ENCODE measurements around the gene PAM16.
A peak's percentile ranks its signal among the peaks of the same experiment; 100 is the strongest.
"Not testable (repeated sequence)": the region's sequence is repeated elsewhere in the genome, so short reads cannot be mapped to it uniquely, and the experiment has no call there.

Gene PAM16

DNA sequence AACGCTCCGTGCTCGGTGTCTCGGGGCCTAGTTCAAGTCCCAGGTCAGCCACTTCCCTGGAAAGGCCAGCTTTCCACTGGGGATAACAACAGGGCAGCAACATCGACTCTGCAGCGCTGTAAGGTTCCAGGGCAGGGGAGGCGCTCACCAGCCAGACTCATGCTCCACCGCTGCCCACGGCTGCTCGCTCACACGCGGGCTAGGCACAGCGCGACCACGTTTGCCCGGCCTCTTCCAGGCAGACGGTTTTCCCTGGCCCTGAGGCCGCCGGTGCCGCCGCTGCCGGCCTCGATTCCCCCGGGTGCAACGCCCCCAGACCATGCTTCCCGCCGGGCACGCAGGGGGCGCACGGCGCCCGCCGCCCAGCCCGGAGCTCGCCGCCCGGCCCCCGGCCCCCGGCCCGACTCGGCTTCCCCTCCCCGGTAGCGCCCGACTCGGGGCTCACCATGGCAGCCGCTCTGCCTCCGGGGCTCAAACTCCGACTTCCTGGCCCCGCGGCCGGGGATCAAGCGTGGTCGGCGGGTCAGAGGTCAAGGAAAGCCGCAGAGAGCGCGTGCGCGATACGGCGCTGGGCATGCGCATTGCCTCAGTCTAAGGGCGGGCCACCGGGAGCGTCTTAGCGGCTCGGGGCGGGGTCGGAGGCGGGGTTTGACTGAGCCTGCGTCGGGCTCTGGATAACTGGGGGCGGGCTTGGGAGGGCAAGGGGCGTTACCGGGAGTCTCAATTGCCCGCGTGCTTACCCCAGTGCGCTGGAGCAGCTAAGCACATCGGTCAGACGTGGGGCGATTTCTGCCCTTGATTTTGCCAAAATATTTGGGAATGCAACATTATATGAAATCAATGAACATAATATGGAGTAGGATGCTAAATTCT, at the start of gene PAM16:
Gene PAM16, minus strand, starts transcription at position 535 of the 873 bp plus-strand sequence. Its CDS starts 87 bp downstream, at position 448.
- DNase-seq, result peak; percentile 84

DNA sequence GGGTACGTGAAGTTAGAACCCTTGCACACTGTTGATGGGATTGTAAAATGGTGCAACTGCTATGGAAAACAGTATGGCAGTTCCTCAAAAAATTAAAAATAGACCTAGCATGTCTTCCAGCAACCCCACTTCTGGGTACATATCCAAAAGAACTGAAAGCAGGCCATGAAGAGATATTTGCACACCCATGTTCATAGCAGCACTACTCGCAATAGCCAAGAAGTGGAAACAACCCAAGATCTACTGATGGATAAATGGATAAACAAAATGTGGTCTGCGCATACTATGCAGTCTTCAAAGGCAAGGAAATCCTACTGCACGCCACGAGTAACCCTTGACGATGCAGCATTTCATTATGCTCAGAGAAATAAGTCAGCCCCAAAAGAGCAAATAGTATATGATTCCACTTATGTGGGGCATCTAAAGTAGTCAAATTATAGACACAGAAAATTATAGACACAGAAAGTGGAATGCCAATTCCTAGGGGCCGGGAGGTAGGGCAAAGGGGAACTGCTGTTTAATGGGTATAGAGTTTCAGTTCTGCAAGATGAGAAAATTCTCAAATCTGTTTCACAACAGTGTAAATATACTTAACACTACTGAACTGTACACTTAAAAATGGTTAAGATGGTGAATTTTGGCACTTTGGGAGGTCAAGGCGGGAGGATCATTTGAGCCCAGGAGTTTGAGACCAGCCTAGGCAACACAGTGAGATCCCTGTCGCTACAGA, 48.0 kb upstream of the PAM16 start:
- DNase-seq, result no peak

DNA sequence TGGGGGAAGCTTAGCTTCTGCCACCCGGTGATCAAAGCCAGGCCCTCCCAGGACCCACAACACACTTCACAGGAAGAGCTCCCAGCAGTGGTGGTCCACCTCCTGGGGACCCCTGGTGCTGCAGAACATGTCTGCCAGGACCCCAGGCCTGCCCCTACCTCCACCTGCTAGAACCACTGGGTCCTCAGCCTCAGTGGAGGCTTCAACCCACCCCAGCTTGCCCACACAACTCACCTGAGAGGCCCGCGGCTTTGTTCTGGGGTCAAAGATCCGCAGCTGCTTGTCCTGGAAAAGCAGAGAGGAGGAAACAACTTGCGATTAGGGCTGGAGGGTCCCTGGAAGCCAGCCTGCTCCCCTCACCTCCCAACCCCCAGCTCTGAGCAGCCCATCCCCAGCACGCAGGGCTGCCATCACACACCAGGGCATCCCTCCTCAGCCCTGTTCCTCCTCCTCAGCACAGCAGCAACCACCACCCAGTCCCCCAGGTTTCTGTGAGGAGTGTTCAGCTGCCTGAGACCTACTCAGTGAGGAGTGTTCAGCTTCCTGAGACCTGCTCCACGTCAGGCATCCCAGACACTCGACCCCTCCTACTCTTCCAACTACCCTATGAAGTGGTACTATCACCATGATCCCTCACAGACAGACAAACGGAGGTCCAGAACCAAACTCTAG, 44.1 kb upstream of the PAM16 start:
- DNase-seq, result no peak

DNA sequence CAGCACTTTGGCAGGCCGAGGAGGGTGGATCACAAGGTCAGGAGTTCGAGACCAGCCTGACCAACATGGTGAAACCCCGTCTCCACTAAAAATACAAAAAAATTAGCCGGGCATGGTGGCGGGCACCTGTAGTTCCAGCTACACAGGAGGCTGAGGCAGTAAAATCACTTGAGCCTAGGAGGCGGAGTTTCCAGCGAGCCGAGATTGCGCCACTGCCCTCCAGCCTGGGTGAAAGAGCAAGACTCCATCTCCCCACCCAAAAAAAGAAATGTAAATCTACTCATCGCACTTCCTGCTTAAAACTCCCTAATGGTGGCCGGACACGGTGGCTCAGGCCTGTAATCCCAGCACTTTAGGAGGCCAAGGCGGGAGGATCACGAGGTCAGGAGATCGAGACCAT, 42.7 kb upstream of the PAM16 start:
- DNase-seq, result not testable (repeated sequence)

DNA sequence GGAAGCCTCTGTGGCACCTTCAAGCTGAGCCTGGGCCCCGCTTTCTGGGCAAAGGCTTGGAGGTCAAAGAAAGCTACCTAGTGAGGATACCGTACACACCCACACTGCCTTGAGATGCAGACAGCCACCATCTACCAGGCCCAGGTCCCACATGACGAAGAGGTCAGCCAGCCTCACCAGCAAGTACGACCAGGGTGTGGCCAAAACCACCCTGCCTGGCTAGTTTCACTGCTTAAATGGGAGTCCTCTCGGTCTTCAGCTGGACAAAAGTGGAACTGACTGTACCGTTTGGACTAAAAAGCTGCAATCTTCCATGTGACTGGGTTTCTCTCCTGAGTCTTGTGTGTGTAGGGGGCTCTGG, 42.1 kb upstream of the PAM16 start:
- DNase-seq, result no peak

DNA sequence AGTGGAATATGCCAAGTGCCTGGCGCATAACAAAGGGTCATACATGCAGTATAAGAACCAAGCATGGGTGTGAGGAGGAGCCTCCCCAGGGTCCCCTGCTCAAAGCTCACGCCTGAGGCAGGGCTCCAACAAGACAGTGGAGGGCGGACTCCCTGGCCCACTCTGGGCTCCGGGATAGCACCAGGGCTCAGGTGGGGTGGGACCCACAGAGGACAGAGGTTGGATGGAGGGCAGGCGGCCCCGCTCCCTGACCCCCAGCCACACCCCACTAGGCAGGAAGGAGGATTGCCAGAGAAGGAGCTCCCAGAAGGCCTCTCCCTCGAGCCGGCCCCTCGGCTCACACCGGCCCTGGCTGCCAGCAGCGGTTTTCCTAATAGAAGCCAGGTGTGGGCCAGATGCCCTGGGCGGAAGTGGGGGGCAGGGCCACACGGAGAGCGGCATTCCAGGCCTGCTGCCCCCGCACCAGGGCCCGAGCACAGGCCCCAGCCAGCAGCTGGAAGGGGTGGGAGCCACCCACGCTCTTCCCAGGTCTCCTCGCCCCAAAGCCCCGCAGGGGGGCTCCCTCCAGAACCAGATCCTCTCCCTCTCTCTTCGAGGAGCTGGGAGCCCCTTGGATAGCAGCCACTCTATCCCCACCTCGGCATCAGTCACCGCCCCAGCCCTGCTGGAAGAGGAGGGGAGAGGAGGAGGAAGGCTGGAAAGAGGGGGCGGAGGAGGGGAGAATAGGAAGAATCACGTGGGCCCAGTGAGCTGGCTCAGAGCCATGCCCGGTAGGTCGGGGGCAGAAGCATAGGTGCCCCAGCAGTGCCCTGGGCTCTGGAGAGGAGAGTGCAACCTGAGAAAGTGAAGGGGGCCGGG, 41.5 kb upstream of the PAM16 start:
- no peak for DNase-seq

DNA sequence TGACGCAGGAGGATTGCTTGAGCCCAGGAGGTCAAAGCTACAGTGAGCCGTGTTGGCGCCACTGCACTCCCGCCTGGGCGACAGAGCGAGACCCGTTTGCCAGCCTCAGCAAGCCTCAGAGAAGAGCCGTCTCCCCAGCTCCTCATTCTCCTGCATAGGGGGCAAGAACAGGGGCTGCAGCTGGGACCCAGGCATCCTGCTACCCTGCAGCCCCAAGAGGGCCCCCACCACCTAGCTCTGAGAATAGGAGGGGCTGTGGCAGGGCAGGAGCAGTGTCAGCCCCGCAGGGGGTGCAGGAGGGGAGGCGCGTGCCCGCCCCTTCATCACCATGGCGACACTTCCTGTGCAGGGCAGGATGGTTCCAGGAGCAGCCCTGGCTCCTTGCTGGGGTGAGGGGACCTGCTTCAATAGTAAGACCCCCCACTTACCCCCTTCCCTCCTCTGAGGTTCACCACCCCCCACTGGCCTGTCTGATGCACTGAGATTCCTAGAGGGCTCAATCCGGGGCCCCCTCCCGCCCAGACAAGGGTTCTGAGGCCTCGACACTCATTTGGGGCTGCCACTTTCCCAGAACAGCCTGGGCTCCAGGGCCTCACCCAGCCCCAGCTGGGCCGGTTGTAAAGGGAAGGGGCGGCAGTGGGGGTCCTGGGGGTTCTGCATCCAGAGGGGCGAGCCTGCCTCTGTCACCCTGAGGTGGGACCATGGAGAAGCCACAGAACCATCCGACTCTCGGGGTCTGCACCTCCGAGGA, 40.7 kb upstream of the PAM16 start:
- DNase-seq, result no peak

DNA sequence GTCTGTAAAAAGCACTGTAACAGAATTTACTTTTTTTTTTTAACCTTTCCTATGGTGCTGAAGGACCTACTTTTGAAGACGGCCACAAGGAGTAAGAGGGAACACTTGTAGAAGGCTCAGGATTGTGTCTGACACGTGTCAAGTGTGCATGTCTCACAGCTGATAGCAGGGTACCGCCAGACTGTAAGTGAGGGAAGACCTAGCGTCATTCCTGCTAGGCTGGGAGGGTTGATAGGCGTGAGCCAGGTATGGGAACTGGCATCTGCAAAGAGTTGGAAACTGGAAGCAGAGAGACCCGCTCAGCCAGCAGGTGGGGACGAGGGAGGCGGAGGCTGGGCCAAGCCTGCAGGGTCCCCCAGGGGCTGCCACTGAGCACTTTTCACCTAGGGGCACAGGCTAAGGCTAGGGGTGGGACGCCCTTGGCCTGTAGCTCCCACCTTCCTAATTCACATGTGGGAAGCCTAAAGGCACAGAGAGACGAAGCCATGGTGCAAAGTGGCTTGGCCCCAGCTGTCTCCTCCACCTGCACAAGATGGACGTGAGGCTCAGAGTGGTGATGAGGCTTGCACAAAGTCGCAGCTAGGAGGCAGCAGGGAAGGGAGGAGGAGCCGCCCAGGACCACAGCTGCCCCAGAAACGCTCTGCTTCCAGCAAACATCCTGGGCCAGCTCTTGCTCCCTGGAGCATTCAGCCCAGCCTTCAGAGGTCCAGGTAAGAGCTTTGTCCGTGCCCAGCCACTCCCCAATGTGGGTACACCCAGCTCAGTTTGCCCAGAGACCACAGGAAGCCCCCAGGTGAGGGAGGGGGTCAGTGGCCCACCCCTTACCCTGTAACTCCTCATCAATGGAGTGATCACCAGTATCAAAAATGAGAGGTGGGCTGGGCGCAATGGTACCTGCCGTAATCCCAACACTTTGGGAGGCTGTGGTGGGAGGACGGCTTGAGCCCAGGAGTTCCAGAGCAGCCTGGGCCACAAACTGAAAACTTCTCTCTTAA, 39.4 kb upstream of the PAM16 start:
- DNase-seq, result no peak

DNA sequence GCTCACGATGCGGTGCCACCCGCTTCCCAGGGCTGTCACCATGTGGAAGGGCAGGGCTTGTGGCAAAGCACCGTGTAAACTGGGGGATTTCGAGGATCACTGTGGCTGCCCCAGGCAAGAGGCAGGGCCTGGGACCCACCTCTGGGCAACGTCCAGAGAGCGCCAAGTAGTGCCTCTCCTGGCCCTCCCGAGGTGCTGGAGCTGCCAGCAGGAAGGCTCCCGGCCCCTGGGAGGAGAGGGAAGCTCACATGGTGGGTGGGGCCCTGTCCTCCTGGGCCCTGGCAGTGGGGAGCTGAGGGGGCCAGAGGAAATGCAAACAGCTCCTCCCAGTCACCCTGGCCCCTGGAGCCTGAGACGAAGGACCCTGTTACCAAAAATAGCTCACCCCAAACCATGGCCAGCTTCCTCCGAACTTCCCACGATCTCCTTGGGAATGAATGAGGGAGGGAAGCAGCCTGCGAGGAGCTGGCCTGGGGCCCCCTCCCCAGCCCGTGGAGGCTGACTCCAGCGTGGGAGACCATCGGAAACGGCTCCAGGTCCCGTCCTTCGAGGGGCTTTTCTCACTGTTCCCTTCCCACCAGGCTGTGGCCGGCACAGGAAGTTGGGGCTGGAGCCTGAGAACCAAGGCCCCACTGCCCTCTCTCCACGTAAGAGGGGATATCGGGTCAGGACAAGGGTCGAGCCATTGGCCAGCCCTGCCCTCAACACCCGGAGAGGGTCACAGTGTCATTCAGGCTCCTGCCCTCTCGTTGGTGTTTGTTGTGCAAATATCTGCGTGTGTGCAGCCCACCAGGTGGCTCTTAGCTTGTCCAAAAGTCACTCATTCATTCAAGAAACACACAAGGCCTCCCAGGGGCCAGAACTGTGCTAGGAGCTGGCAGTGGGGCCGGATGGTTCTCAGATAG, 38.2 kb upstream of the PAM16 start:
- no peak for DNase-seq

DNA sequence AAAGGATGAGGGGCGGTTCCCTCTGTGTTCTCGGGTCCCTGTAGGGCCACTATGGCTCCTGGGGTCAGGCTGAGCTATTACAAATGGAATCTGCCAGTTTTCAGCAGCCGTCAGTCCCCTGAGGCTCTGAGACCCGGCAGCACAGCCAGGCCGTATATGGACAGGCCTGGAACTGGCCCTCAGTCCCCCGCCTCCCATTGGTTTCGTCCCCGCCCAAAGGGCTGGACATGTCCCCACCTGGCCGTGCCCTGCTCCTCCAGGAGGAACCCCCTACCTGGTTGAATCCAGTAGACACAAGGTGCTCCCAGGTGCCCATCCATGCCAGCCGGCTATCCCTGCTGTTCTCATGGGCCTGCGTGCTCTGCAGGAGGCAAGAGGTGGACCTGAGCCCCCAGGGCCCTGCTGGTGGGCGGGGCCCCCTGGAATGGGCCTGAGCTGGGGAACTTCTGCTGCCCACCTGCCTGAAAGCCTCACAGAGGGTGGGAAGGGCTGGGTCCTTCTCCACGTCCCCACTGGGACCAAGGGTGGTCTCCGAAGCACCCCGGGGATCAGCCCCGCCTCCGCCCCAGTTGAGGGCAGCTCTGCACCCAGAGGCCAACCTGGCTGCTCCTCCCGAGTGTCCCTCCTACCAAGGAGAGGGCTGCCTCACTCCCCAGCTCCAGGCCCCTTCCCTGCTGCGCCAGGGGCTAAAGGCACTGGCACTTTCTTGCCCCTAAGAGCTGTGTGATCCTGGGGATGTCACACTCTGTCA, 37.3 kb upstream of the PAM16 start:
- DNase-seq, result no peak

DNA sequence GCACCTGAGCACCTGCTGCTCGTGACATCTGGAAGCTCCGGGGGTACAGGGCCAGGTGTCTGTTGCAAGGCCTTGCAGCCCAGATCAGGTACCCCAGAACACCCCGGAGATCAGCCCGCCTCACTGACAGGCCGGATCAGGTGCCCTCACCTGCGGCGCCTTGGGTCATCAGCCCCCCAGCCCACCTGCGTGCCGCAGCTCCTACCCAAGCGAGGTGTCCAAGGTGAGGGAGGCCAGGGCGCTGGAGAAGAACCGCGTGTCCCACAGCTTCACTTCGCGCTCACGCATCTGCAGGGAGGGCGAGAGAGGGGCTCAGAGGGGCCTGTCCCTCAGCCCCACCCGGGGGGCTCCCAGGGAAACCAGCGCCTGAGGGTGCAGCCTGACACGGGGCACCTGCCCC, 36.7 kb upstream of the PAM16 start:
- no peak for DNase-seq

DNA sequence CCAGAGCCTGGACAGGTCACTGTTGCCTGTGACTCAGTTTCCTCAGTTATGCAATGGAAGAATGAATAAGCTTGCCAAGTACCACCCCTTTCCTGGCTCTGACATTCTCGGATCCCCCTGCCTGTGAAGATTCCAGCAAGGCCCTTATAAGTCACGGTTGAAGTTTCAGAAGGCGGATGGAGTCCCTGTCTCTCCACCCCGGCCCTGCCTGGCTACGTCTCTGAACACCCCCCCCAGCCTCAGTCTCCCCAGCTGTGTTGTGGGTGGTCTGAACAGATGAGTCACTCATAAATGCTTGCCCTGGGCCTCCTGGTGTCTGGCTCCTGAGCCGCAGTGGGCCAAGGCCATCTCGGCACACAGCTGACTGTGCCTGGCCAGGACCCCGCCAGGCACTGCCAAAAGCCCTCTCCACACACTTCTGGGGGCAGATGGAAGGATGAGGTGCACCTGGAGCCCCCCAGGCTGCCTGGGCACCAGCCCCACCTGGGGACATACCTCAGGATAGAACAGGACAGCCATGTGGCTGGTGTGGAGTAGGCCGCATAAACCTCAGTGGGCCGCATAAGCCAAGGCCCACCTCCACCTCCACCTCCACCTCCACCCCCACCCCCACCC, 35.9 kb upstream of the PAM16 start:
- no peak for DNase-seq

DNA sequence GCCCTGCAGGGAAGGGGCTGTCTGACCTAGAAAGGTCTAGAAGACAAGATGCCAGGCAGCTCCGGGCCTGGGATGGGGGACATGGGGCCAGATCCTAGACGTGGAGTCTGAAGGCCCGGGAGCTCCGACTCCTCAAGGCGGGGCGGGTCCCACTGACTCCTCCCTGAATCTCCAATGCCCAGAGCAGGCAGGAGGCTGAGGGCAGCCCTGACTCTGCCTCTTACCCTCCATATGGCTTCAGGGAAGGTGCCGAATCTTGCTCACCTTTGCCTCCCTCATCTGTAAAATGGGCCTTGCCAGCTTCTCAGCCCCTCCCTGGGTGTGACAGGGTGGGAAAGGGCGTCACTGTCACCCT, 35.3 kb upstream of the PAM16 start:
- no peak for DNase-seq

DNA sequence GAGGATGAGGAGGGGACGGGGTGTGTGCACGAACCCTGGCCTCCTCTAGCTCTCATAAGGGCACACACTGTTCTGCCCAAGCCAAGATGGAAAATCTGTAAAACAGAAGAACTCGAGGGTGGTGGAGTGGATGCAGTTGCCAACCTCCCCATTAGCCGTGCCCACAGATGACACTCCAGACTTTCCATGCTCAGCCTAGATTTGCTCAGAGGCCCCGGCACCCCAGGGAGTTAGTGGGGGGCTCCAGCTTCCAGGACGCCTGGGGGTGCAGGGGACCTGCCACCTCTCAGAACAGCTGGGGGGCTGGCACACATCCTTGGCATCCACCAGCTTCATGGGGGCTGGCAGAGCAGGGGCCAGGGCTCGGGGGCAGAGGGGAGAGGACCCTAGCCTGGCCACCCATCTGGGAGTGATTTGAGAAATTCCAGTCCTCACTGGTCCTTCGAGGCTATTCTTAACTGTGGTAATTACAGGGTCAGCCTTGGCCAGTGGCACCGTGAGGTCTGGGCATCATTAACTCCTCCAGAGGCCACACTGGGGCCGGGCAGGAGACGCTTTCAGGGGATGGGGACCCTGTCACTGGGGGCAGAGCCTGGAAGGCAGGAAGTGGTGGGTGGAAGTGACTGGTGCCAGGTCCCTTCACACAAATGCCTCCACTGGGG, 34.8 kb upstream of the PAM16 start:
- DNase-seq, result no peak

DNA sequence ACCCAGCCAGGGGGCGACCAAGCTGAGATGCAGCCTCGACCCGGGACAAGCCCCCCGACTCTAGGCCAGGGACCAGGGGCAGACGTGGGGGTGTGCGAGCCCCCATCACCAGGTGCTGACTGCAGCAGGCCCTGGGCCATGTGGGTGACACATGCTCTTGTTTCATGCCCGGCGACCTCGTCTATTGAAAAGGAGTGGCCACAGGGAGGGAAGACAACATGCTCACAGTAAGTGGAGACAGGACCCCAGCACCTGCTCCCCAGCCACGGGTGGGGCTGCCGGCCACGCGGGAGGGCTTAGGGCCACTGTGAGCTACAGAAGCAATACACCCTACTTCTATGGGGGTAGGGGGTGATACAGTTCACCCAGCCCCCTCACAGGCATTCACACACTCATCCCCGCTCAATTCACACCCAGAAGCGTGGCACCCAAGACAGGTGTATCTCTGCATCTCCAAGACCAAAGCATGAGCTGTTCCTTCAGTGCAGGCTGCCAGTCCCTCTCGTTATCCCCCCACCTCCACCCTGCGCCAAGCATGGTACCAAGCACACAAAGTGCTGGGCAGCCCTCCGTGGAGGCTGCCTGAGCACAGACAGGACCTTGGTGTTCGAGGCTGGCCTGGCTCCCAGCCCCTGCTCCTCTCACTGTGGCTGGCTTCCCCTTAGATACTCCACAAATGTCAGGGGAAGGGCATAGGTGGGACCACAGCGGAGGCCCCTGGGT, 34.1 kb upstream of the PAM16 start:
- no peak for DNase-seq

DNA sequence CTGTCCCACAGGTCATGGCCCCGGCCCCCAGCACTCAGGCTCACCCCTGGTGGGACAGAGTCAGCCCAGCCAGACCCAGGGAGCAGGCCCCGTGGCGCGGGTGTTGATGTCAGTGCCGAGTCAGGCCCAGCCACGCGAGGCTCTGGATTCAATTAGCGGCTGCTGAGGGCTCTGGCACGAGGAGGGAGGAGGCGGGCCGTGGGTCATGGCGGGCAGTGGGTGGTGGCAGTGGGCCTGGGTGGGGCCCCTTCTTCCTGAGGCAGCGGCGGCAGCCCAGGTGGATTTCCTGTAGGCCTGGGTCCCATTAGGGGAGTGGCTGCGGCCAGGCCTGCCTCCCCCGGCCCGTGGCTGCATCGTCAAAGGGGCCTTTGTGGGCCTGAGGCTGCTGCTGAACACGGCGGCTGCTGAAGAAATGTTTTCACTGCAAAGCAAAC, 33.4 kb upstream of the PAM16 start:
- no peak for DNase-seq
